HEK293T (cell line): ENCODE results near the gene DDIT4L.
"Not testable (repeated sequence)": the region's sequence is repeated elsewhere in the genome, so short reads cannot be mapped to it uniquely, and the experiment has no call there.

Experiments
- CTCF ChIA-PET: fragments of 350-600 bp; formaldehyde crosslinking; extraction: SDS; loops from one replicate; lab custom pipeline; 2021; ENCODE audit warnings: antibody characterized with exemption, inconsistent platforms; lab: Yijun Ruan, JAX
- POLR2A ChIA-PET: fragments of 350-600 bp; formaldehyde crosslinking; extraction: SDS; loops from one replicate; lab custom pipeline; 2020; ENCODE audit warnings: antibody characterized with exemption, inconsistent platforms; lab: Yijun Ruan, JAX
- DNase-seq: peaks from one replicate; pipeline ENCODE4 v3.0.0; 2012; ENCODE audit warnings: mixed read lengths; ENCODE audit errors: extremely low spot score
- ARNT ChIP-seq: fragments of 450-650 bp; IDR thresholded peaks from 2 replicates; pipeline ENCODE4 v1.6.1; 2017; ENCODE audit warnings: mild to moderate bottlenecking
- BHLHE40 ChIP-seq: fragments of 450-650 bp; IDR thresholded peaks from 2 replicates; pipeline ENCODE4 v1.6.1; 2016; ENCODE audit warnings: mild to moderate bottlenecking, moderate library complexity, borderline replicate concordance
- CTBP1 ChIP-seq: fragments of 450-650 bp; IDR thresholded peaks from 2 replicates; pipeline ENCODE4 v1.6.1; 2016; ENCODE audit warnings: borderline replicate concordance
- ELF4 ChIP-seq: fragments of 450-650 bp; IDR thresholded peaks from 2 replicates; pipeline ENCODE4 v1.6.1; 2017; ENCODE audit warnings: antibody characterized with exemption
- FOXA1 ChIP-seq: fragments of 450-650 bp; IDR thresholded peaks from 2 replicates; pipeline ENCODE4 v1.6.1; 2016; ENCODE audit warnings: mild to moderate bottlenecking
- FOXK2 ChIP-seq: fragments of 450-650 bp; IDR thresholded peaks from 2 replicates; pipeline ENCODE4 v1.6.1; 2016; ENCODE audit warnings: mild to moderate bottlenecking
- FOXM1 ChIP-seq: fragments of 450-650 bp; IDR thresholded peaks from 2 replicates; pipeline ENCODE4 v1.6.1; 2017; ENCODE audit warnings: mild to moderate bottlenecking, borderline replicate concordance
- HDGF ChIP-seq: fragments of 450-650 bp; IDR thresholded peaks from 2 replicates; pipeline ENCODE4 v1.6.1; 2017; ENCODE audit warnings: antibody characterized with exemption, borderline replicate concordance
- L3MBTL2 ChIP-seq: fragments of 450-650 bp; conservative IDR thresholded peaks from 2 replicates; pipeline ENCODE4 v1.6.1; 2016; ENCODE audit warnings: mild to moderate bottlenecking
- LEF1 ChIP-seq: fragments of 450-650 bp; IDR thresholded peaks from 2 replicates; pipeline ENCODE4 v1.6.1; 2017; ENCODE audit warnings: mild to moderate bottlenecking, borderline replicate concordance
- NFRKB ChIP-seq: fragments of 450-650 bp; IDR thresholded peaks from 2 replicates; pipeline ENCODE4 v1.6.1; 2016; ENCODE audit warnings: mild to moderate bottlenecking, moderate library complexity
- PKNOX1 ChIP-seq: fragments of 450-650 bp; IDR thresholded peaks from 2 replicates; pipeline ENCODE4 v1.6.1; 2016
- SP1 ChIP-seq: fragments of 450-650 bp; IDR thresholded peaks from 2 replicates; pipeline ENCODE4 v1.6.1; 2017
- SUZ12 ChIP-seq: fragments of 450-650 bp; IDR thresholded peaks from 2 replicates; pipeline ENCODE4 v1.6.1; 2016; ENCODE audit warnings: mild to moderate bottlenecking
- TARDBP ChIP-seq: fragments of 450-650 bp; IDR thresholded peaks from 2 replicates; pipeline ENCODE4 v1.6.1; 2016
- ZNF384 ChIP-seq: fragments of 450-650 bp; IDR thresholded peaks from 2 replicates; pipeline ENCODE4 v1.6.1; 2016

DDIT4L gene

GRCh38 chr4:100206850-100207249 lies 16.6 kb upstream of the DDIT4L start:
- DNase-seq: no peak
- ChIA-PET POLR2A (no interaction called here), CTCF (no interaction called here)
- no peak for TF ChIP-seq ZNF384
- TF ChIP-seq ELF4: no peak
- TF ChIP-seq TARDBP: no peak
- no peak for TF ChIP-seq ARNT
- TF ChIP-seq FOXK2: no peak
- TF ChIP-seq CTBP1: no peak
- no peak for TF ChIP-seq L3MBTL2
- TF ChIP-seq LEF1: no peak
- no peak for TF ChIP-seq FOXM1
- no peak for TF ChIP-seq FOXA1
- no peak for TF ChIP-seq SP1
- no peak for TF ChIP-seq HDGF
- no peak for TF ChIP-seq NFRKB
- no peak for TF ChIP-seq SUZ12
- no peak for TF ChIP-seq BHLHE40
- no peak for TF ChIP-seq PKNOX1

GRCh38 chr4:100198061-100198460 lies 7.8 kb upstream of the DDIT4L start:
- CTCF ChIA-PET: no interaction called here
- POLR2A ChIA-PET: no interaction called here
- TF ChIP-seq ELF4 (no peak), PKNOX1 (no peak), LEF1 (no peak), SUZ12 (no peak), HDGF (no peak), ZNF384 (no peak), NFRKB (no peak), FOXM1 (no peak), FOXA1 (no peak), SP1 (no peak), FOXK2 (no peak), TARDBP (no peak), BHLHE40 (no peak), ARNT (no peak), L3MBTL2 (no peak), CTBP1 (no peak)
- DNase-seq: no peak

- CTCF ChIA-PET: interaction anchor here (0.6 kb wide), 1 partner anchor 807 kb away, joined by 3 read pairs; no protein-coding TSS in a partner anchor
- DNase-seq, POLR2A ChIA-PET: not testable (repeated sequence)
Measured at GRCh38 chr4:100196388-100197071, 6.3 kb upstream of the DDIT4L start.

- TF ChIP-seq NFRKB (no peak), LEF1 (no peak), TARDBP (no peak), L3MBTL2 (no peak), CTBP1 (no peak), HDGF (no peak)
- DNase-seq: no peak
- ChIA-PET CTCF (no interaction called here), POLR2A (no interaction called here)
Measured at GRCh38 chr4:100190643-100191600, 654 bp upstream of the DDIT4L start.

- no peak for DNase-seq
- CTCF ChIA-PET: interaction anchor here (2.2 kb wide), 1 partner anchor 96 kb away, joined by 6 read pairs; no protein-coding TSS in a partner anchor
Measured at GRCh38 chr4:100188829-100189228, 1.4 kb downstream of the DDIT4L start.

More at GRCh38 chr4:100188829-100189228, 1.4 kb downstream of the DDIT4L start:
- TF ChIP-seq LEF1 (no peak), ARNT (no peak), SUZ12 (no peak), TARDBP (no peak), FOXK2 (no peak), NFRKB (no peak), ELF4 (no peak), SP1 (no peak), FOXM1 (no peak), FOXA1 (no peak), PKNOX1 (no peak), CTBP1 (no peak), HDGF (no peak)
- POLR2A ChIA-PET: no interaction called here
